H1 (cell line): ENCODE data around the gene LPGAT1. TPM values are rescaled to one million over a fixed set of nuclear protein-coding genes. Genes with fewer than 3 reads are reported as not detected.

Source experiments
- GABPA ChIP-seq: IDR thresholded peaks from 2 replicates; pipeline ENCODE4 v1.6.1; 2011; ENCODE audit warnings: mild to moderate bottlenecking, low read length, moderate library complexity, borderline replicate concordance; ENCODE audit not compliant: insufficient read depth
- polyA plus RNA-seq, 7 experiments: library from polyadenylated mRNA; depleted of rRNA in 3 of 7; stranded (reverse) in 5 of 7; unstranded in 2 of 7; fragments of >200 nt in 5 of 7; fragments of 200-250 nt in 2 of 7; gene quantifications; 1 replicate in 5 of 7; 2 replicates in 1 of 7; 4 replicates in 1 of 7; pipeline versions ENCODE4 v1.2.1 to v1.2.3, GENCODE V29; 2011 to 2013; ENCODE audit warnings: missing spikeins in 2 of 7, mixed read lengths in 2 of 7
- total RNA-seq: library from RNA; stranded (reverse); fragmentation: NEBNext Ultra II Directional; extraction: Animal tissue kit (Norgen Biotek cat#: 25700); gene quantifications from 2 replicates; pipeline ENCODE4 v1.2.1, GENCODE V29; 2021
- TF ChIP-seq, protein P1 (sequence below), 3 experiments: IDR thresholded peaks; 1 replicate in 2 of 3; 2 replicates in 1 of 3; pipeline versions ENCODE4 v1.5.1 to v1.6.1; 2011; ENCODE audit warnings: low read length in 3 of 3, mild to moderate bottlenecking in 3 of 3, inconsistent platforms in 2 of 3, low read depth in 1 of 3, moderate library complexity in 1 of 3; ENCODE audit not compliant: insufficient read depth in 1 of 3; ENCODE audit errors: control extremely low read depth in 1 of 3

LPGAT1 gene
- total and polyA plus RNA-seq, 2 of the 8 experiments (the other 6 are each of a cell fraction or from before 2014, with no cell fraction given): 2.3 to 13.5 TPM

DNA sequence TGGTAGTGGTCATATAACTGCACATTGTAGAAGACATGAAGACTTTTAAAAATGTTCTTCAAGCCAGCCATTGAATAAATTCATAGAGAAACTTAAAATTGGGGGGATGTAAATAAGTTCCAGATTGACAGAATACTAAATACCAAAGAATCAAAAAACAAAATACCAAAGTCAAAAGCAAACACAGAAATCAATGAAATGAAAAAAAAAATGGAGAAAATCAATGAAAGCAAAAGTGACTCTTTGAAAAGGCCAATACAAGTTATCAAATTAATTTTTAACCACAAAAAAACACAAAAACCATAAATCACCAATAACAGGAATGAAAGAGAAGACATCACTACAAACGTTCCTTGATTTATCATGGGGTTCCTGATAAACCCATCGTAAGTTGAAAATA, 25.6 kb downstream of the LPGAT1 start (continued):
- TF ChIP-seq, protein P1, sequence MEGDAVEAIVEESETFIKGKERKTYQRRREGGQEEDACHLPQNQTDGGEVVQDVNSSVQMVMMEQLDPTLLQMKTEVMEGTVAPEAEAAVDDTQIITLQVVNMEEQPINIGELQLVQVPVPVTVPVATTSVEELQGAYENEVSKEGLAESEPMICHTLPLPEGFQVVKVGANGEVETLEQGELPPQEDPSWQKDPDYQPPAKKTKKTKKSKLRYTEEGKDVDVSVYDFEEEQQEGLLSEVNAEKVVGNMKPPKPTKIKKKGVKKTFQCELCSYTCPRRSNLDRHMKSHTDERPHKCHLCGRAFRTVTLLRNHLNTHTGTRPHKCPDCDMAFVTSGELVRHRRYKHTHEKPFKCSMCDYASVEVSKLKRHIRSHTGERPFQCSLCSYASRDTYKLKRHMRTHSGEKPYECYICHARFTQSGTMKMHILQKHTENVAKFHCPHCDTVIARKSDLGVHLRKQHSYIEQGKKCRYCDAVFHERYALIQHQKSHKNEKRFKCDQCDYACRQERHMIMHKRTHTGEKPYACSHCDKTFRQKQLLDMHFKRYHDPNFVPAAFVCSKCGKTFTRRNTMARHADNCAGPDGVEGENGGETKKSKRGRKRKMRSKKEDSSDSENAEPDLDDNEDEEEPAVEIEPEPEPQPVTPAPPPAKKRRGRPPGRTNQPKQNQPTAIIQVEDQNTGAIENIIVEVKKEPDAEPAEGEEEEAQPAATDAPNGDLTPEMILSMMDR (IDR thresholded peaks at IDR 0.05; ENCODE audit: control extremely low read depth in 1 of 3, insufficient read depth in 1 of 3, low read depth in 1 of 3, low read length in 3 of 3): no peak
- TF ChIP-seq GABPA: no peak
